GM10266 (cell line): ENCODE data around the gene TOP3B.
A peak's percentile ranks its signal among the peaks of the same experiment; 100 is the strongest.

Source experiments
- DNase-seq: peaks from one replicate; pipeline ENCODE4 v3.0.0; 2012; ENCODE audit errors: extremely low spot score
- TF ChIP-seq, protein P1 (sequence below): IDR thresholded peaks from 2 replicates; pipeline ENCODE4 v1.5.1; 2012; ENCODE audit warnings: mild to moderate bottlenecking, low read depth; ENCODE audit not compliant: control insufficient read depth, insufficient read depth; ENCODE audit errors: missing control alignments

Gene TOP3B

DNA sequence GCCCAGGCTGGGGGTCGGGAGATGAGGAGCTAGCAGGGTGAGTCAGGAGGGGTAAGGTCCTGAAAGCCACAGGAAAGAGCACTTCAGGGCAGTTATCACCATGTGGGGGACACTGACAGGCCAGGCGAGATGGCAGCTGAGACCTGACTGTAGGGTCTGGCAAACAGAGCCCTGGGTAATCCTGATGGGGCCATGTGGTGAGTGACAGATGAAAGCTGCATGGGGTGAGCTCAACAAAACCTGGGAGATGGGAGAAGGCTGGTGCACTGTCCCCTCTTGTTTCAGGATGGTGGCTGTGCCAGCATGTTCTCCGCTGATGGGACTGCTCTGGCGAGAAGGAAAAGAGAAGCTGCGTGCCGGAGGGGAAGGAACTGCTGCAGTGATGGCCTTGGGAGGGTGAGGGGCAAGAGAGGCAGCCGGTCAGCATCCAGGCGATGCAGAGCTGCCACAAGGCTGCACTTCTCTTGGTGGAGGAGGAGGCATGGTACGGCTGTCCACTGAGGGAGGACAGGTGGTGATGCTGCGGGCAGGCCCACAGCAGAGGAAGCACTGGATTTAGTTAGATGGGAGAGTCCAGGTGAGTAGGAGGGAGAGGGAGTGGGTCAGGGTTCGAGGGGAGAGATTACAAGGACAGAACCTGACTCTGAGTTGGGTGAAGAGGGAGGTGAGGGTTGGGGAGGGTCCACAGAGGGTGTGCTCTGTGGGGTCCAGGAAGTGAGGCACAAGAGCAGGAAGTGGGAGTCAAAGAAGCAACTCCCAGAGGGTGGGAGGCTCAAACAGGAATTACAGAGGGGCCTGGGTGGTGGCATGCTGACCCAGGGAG lies 3.8 kb downstream of the TOP3B start:
- TF ChIP-seq, protein P1, sequence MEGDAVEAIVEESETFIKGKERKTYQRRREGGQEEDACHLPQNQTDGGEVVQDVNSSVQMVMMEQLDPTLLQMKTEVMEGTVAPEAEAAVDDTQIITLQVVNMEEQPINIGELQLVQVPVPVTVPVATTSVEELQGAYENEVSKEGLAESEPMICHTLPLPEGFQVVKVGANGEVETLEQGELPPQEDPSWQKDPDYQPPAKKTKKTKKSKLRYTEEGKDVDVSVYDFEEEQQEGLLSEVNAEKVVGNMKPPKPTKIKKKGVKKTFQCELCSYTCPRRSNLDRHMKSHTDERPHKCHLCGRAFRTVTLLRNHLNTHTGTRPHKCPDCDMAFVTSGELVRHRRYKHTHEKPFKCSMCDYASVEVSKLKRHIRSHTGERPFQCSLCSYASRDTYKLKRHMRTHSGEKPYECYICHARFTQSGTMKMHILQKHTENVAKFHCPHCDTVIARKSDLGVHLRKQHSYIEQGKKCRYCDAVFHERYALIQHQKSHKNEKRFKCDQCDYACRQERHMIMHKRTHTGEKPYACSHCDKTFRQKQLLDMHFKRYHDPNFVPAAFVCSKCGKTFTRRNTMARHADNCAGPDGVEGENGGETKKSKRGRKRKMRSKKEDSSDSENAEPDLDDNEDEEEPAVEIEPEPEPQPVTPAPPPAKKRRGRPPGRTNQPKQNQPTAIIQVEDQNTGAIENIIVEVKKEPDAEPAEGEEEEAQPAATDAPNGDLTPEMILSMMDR, result no peak
- no peak for DNase-seq

DNA sequence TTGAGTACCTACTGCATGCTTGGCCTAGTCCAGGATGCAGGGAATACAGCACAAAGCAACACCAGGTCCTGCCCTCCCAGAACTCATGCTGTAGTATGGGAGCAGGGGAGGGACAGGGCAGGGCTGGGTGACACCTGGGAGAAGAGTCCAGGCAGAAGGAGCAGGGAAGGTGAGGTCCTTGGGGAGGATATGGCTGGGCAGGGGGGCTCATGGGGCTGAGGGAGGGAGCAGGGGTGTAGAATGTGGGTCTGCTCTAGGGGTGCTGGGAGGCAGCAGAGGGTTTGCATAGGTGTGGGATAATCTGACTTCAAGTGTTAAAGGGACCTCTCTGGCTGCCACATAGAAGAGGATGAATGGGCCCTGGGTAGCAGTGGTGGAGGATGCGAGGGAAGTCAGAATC lies 4.8 kb downstream of the TOP3B start:
- no peak for DNase-seq
- TF ChIP-seq, protein P1, result no peak

DNA sequence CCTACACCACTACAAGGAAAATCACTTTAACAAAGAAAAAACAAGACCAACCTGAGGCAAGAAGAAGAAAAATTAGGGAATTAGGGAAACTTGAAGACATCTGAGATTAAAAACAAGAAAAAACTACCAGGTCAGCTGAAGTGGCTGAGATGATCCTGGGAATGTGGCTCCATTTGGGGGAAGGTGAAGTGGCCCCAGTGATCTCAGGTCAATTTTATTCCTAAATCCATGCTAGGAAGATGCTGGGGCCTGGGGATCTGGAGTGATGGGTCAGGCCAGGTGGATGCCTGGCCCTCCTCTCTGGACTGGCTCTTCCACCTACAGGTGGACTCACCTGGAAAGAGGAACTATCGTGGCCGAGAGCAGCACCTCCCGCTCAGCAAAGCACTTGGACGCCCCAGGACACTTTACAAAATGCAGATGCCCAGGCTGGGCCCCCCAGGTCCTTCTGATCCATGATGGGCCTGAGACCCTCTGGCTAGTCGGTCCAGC lies 6.7 kb downstream of the TOP3B start:
- TF ChIP-seq, protein P1, result no peak
- DNase-seq, result no peak

DNA sequence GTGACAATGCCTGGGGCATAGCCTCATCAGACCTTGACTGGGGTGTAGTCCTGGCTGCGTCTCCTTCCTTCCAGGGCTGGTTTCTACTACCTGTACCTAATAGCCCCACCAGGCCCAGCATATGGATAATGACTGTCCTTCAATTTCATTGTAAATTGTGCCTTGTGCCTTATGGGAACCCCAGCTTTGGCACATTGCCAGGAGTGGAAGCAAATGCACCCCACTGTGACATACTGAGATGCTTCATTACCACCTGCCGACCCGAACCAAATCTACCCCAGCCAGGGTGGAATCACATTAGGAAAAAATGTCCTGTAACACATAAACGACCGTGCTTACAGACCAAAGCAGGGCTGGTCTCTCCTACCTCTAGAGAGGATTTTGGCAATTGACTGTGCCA lies 7.3 kb downstream of the TOP3B start:
- no peak for DNase-seq
- TF ChIP-seq, protein P1, result no peak

DNA sequence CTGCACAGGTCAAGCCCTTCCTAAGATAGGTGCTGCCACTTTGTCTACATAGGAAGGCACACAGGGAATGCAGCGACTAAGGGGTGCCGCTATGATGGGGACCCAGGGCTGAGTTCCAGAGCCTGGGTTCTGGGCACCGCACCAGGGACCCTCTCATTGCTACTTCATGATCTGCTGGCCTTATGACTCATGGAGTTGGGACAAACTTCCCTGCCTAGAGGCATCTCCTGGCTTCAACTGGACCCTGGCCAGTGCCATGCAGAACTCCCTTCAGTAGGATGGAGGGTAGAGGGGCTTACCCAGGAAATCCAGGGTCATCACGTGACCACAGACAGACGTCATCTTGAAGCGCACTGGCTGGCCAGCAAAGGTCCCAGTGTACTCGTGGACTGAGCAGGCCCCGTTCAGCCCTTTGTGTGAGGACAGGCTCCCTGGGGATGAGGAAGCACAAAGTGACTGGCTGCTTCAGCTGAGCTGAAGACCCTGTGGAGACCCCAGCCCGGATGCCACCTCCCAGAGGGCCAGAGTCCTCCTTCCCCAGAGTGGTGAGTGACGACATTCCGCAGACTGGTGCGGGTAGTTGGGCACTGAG lies 8.4 kb downstream of the TOP3B start:
- no peak for DNase-seq

DNA sequence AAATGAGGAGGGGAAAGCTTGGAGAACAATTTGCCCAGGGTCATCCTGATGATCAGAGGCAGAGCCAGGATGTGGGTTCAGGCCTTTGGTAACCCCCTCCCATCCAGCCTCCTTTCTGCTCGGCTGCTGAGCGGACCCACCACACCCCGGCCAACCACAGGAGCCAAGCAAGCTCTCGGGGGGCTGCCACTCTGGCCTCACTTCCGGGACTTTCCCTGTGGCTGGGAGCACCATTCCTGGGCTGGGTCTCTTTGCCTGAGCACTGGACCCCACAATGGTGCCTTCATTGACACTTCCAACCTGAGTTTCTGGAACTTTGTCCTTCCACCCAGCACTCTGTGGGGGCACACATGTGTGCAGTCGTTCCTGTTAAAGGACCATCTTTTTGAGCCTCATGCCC lies 9.8 kb downstream of the TOP3B start:
- TF ChIP-seq, protein P1, result no peak
- no peak for DNase-seq

More for the DNA sequence above, 8.4 kb downstream of the TOP3B start:
- TF ChIP-seq, protein P1, result no peak

DNA sequence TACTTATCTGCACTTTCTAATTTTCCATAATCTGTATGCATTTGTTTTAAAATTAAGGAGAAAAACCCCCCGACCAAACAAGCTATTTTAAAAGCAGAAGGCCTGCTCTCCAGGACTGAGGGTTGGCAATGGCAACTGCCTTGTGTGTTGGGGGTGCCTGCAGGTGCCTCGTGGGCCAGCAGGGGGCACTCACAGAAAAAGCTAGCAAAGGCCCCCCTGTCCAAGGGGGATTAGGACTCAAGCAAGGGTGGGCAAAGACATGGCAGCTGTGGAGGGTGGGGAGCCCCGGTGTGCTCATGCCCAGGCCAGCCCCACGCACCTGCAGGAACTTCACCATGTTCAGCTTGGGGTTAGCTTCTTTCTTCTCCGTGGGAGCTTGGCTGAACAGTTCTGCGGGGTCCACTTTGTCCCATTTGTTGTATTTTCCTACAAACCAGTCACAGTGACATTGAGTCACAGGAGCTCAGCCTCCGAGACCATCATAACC lies 10.3 kb downstream of the TOP3B start:
- TF ChIP-seq, protein P1, result peak; percentile 71
- DNase-seq, result peak; percentile 58
